Psoas muscle (tissue), 8 donors: Measurements from ENCODE around the gene RWDD1. TPM values are rescaled to one million over a fixed set of nuclear protein-coding genes. Genes with fewer than 3 reads are reported as not detected.
A peak's percentile ranks its signal among the peaks of the same experiment; 100 is the strongest.

Experiments used
- ATAC-seq, 4 donors: fragments of 200-7000 bp; cut with Tn5 transposase; one replicate each; pipeline ENCODE4 v1.9.1; 2020; ENCODE audit warnings: moderate library complexity in 3 of 4, mild to moderate bottlenecking in 2 of 4
- DNase-seq, 2 donors: peaks; one replicate each; pipeline ENCODE4 v3.0.0-alpha.2; 2020
- H3K27ac ChIP-seq: fragments of 200-600 bp; one replicate; pipeline ENCODE4 v1.8.0; 2022
- H3K27me3 ChIP-seq, 3 donors: fragments of 200-600 bp in 1 of 3; one replicate each; pipeline versions ENCODE4 v1.6.1 to v1.8.0; 2013 to 2022; ENCODE audit warnings: low read length in 2 of 3, mild to moderate bottlenecking in 2 of 3, moderate library complexity in 1 of 3; ENCODE audit not compliant: insufficient read depth in 3 of 3
- H3K36me3 ChIP-seq, 2 donors: fragments of 200-600 bp in 1 of 2; one replicate each; pipeline versions ENCODE4 v1.6.1 to v1.8.0; 2013 to 2022; ENCODE audit warnings: low read depth in 1 of 2, mild to moderate bottlenecking in 1 of 2, moderate library complexity in 1 of 2; ENCODE audit not compliant: insufficient read depth in 1 of 2
- H3K4me1 ChIP-seq: fragments of 200-600 bp; one replicate; pipeline ENCODE4 v1.8.0; 2022
- H3K4me3 ChIP-seq: fragments of 200-600 bp; one replicate; pipeline ENCODE4 v1.8.0; 2022; ENCODE audit warnings: mild to moderate bottlenecking
- H3K9me3 ChIP-seq: fragments of 200-600 bp; one replicate; pipeline ENCODE4 v1.8.0; 2022
- CTCF ChIP-seq: fragments of 200-600 bp; IDR thresholded peaks from one replicate; pipeline ENCODE4 v1.8.0; 2022; ENCODE audit warnings: antibody characterized with exemption
- WGBS, 3 donors: extraction: QIAGEN DNeasy Blood & Tissue Kit; methylation state at CpG; one replicate each; pipeline versions ENCODE4 v1.1.6 to v1.1.7; 2013; 5-methylcytosine and 5-hydroxymethylcytosine counted together
- intact Hi-C, 2 donors: fragments of 100-400 bp; cut with DNase I; formaldehyde crosslinking; loops; one replicate each; pipeline versions ENCODE4 v1.11.0 to v1.14.2; 2022
- polyA plus RNA-seq, 3 donors: library from polyadenylated mRNA; stranded (reverse); fragments of 200-250 nt; gene quantifications; one replicate each; pipeline ENCODE4 v1.2.3, GENCODE V29; 2013
- total RNA-seq, 4 donors: library from RNA; stranded (reverse); fragmentation: NEBNext Ultra II Directional in 2 of 4; extraction: Animal tissue kit (Norgen Biotek cat#: 25700) in 2 of 4; gene quantifications; one replicate each; pipeline versions ENCODE4 v1.2.1 to v1.2.4, GENCODE V29; 2021 to 2023
- donor health status: healthy with polysubstance abuse.
- donor health status: DM: no; HTN: no; CAD: no; lungs with moderate emphysema.
- donor health status: Bipolar disorder and iron deficiency.
- donor health status: healthy.
- donor health status: DM: yes; HTN: yes; CAD: no.
- donor health status: DM: no; HTN: no; CAD: no.
- donor health status: DM: no; HTN: no; CAD: no.
- donor health status: DM: yes; HTN: yes; CAD: no.

The RWDD1 gene
- total and polyA plus RNA-seq, 7 donors, result 49.5 to 153 (median 71.4) TPM

- 93 to 96% (median 93%) methylated on average over 4 of the region's 4 CpGs for WGBS, 3 donors
These were observed 9.3 kb upstream of the RWDD1 start for GRCh38 chr6:116562019-116562403.

GRCh38 chr6:116562614-116563013 is 8.7 kb upstream of the RWDD1 start:
- Histone ChIP-seq H3K4me1 (peaks cover 9% of the 10 kb centered on the region), H3K36me3 (no peaks in the 10 kb centered on the region), H3K9me3 (no peaks in the 10 kb centered on the region), H3K27ac (no peak overlapping the region), H3K27me3 (no peaks in the 10 kb centered on the region), H3K4me3 (no peak overlapping the region)
- intact Hi-C loops, result no loop called here
- TF ChIP-seq CTCF, result no peak
- DNase-seq (no peak), ATAC-seq (no peak)
- WGBS, 3 donors, result 73 to 85% (median 76%) methylated on average over 3 of the region's 3 CpGs

More at GRCh38 chr6:116562019-116562403, 9.3 kb upstream of the RWDD1 start:
- Histone ChIP-seq H3K4me3 (no peak overlapping the region), H3K4me1 (peaks cover 9% of the 10 kb centered on the region), H3K36me3 (no peaks in the 10 kb centered on the region), H3K9me3 (no peaks in the 10 kb centered on the region), H3K27ac (no peak overlapping the region), H3K27me3 (no peaks in the 10 kb centered on the region)
- intact Hi-C loops, result no loop called here
- DNase-seq, result no peak
- no peak for TF ChIP-seq CTCF
- no peak for ATAC-seq

GRCh38 chr6:116563830-116564229 is 7.5 kb upstream of the RWDD1 start:
- WGBS, 3 donors, result 93 to 95% (median 93%) methylated on average over 9 of the region's 9 CpGs
- Histone ChIP-seq H3K27ac (no peak overlapping the region), H3K9me3 (no peaks in the 10 kb centered on the region), H3K27me3 (no peaks in the 10 kb centered on the region), H3K4me1 (peaks cover 2% of the 10 kb centered on the region), H3K4me3 (no peak overlapping the region), H3K36me3 (no peaks in the 10 kb centered on the region)
- DNase-seq, result peak in 1 of 2 donors; percentile 46
- no peak for TF ChIP-seq CTCF
- no peak for ATAC-seq
- intact Hi-C loops, result loop anchor here in 1 of 2 donors (2.0 kb wide), 1 partner anchor 285 kb away; the partner anchor contains the start of gene TSPYL1

GRCh38 chr6:116564311-116564710 is 7.0 kb upstream of the RWDD1 start:
- TF ChIP-seq CTCF, result no peak
- no peak for DNase-seq
- no peaks in the 10 kb centered on the region for H3K27me3 ChIP-seq
- no peak overlapping the region for H3K27ac ChIP-seq
- no peaks in the 10 kb centered on the region for H3K36me3 ChIP-seq
- no peaks in the 10 kb centered on the region for H3K4me1 ChIP-seq
- intact Hi-C loops, result loop anchor here in 1 of 2 donors (2.0 kb wide), 1 partner anchor 286 kb away; the partner anchor contains the start of gene TSPYL1
- peak overlapping the region; percentile 63 for H3K4me3 ChIP-seq
- WGBS, 3 donors, result 79 to 85% (median 82%) methylated on average over 7 of the region's 7 CpGs
- H3K9me3 ChIP-seq, result no peaks in the 10 kb centered on the region
- ATAC-seq, result no peak
